ENCODE measurements around the gene LRRK1.

The LRRK1 gene

GRCh38 chr15:101003081-101003480 lies 83.9 kb downstream of the LRRK1 start:
- no peak for TF ChIP-seq CTCF (IDR thresholded peaks at IDR 0.05; ENCODE audit: low read depth, low read length)
- no peak for DNase-seq
- Histone ChIP-seq H3K27me3 (ENCODE audit: insufficient read depth, low read depth, severe bottlenecking) (no peaks in the 10 kb centered on the region), H3K27ac (no peak overlapping the region), H3K4me3 (ENCODE audit: low read depth, low read length) (no peak overlapping the region), H3K9me3 (ENCODE audit: severe bottlenecking) (peaks cover 4% of the 10 kb centered on the region), H3K36me3 (no peaks in the 10 kb centered on the region)

- no peaks in the 10 kb centered on the region for H3K27me3 ChIP-seq (ENCODE audit: insufficient read depth, low read depth, severe bottlenecking)
- no peak for TF ChIP-seq CTCF (IDR thresholded peaks at IDR 0.05; ENCODE audit: low read depth, low read length)
- peaks cover 4% of the 10 kb centered on the region for H3K9me3 ChIP-seq (ENCODE audit: severe bottlenecking)
- H3K36me3 ChIP-seq = no peaks in the 10 kb centered on the region
- no peak overlapping the region for H3K4me3 ChIP-seq (ENCODE audit: low read depth, low read length)
- no peak for DNase-seq
- H3K27ac ChIP-seq = no peak overlapping the region
Measured at GRCh38 chr15:101003706-101004105, 84.5 kb downstream of the LRRK1 start.

GRCh38 chr15:101004500-101004899 lies 85.3 kb downstream of the LRRK1 start:
- H3K27me3 ChIP-seq (ENCODE audit: insufficient read depth, low read depth, severe bottlenecking) = no peaks in the 10 kb centered on the region
- H3K9me3 ChIP-seq (ENCODE audit: severe bottlenecking) = peaks cover 4% of the 10 kb centered on the region

GRCh38 chr15:101004986-101005747 lies 86.0 kb downstream of the LRRK1 start:
- Histone ChIP-seq H3K36me3 (no peaks in the 10 kb centered on the region), H3K4me3 (ENCODE audit: low read depth, low read length) (no peak overlapping the region), H3K27me3 (ENCODE audit: insufficient read depth, low read depth, severe bottlenecking) (no peaks in the 10 kb centered on the region), H3K27ac (no peak overlapping the region), H3K9me3 (ENCODE audit: severe bottlenecking) (peaks cover 4% of the 10 kb centered on the region)
- no peak for TF ChIP-seq CTCF (IDR thresholded peaks at IDR 0.05; ENCODE audit: low read depth, low read length)
- no peak for DNase-seq

More at GRCh38 chr15:101004500-101004899, 85.3 kb downstream of the LRRK1 start:
- no peaks in the 10 kb centered on the region for H3K36me3 ChIP-seq
- no peak overlapping the region for H3K4me3 ChIP-seq (ENCODE audit: low read depth, low read length)
- no peak for TF ChIP-seq CTCF (IDR thresholded peaks at IDR 0.05; ENCODE audit: low read depth, low read length)
- no peak overlapping the region for H3K27ac ChIP-seq
- DNase-seq = no peak

GRCh38 chr15:101006931-101007691 lies 88.0 kb downstream of the LRRK1 start:
- no peak overlapping the region for H3K4me3 ChIP-seq (ENCODE audit: low read depth, low read length)
- no peaks in the 10 kb centered on the region for H3K36me3 ChIP-seq
- no peaks in the 10 kb centered on the region for H3K27me3 ChIP-seq (ENCODE audit: insufficient read depth, low read depth, severe bottlenecking)
- no peak overlapping the region for H3K27ac ChIP-seq
- peak; percentile 74 for DNase-seq
- peaks cover 4% of the 10 kb centered on the region for H3K9me3 ChIP-seq (ENCODE audit: severe bottlenecking)
- TF ChIP-seq CTCF (IDR thresholded peaks at IDR 0.05; ENCODE audit: low read depth, low read length) = peak; percentile 87
